Mammary epithelial cell (primary cell): ENCODE measurements around the gene NABP2.

Source experiments
- EZH2 ChIP-seq: IDR thresholded peaks from 2 replicates; pipeline ENCODE4 v1.6.1; 2012; ENCODE audit warnings: low read length, inconsistent platforms, borderline replicate concordance
- TF ChIP-seq, protein P1 (sequence below), 2 donors: IDR thresholded peaks in 1 of 2; conservative IDR thresholded peaks in 1 of 2; 2 replicates each; pipeline ENCODE4 v1.5.1; 2011 to 2012; ENCODE audit warnings: inconsistent platforms in 2 of 2, low read length in 2 of 2, mild to moderate bottlenecking in 2 of 2, control low read depth in 1 of 2, low read depth in 1 of 2; ENCODE audit not compliant: insufficient read depth in 1 of 2; ENCODE audit errors: extremely low read depth in 1 of 2

- TF ChIP-seq, protein P1, sequence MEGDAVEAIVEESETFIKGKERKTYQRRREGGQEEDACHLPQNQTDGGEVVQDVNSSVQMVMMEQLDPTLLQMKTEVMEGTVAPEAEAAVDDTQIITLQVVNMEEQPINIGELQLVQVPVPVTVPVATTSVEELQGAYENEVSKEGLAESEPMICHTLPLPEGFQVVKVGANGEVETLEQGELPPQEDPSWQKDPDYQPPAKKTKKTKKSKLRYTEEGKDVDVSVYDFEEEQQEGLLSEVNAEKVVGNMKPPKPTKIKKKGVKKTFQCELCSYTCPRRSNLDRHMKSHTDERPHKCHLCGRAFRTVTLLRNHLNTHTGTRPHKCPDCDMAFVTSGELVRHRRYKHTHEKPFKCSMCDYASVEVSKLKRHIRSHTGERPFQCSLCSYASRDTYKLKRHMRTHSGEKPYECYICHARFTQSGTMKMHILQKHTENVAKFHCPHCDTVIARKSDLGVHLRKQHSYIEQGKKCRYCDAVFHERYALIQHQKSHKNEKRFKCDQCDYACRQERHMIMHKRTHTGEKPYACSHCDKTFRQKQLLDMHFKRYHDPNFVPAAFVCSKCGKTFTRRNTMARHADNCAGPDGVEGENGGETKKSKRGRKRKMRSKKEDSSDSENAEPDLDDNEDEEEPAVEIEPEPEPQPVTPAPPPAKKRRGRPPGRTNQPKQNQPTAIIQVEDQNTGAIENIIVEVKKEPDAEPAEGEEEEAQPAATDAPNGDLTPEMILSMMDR (conservative IDR thresholded peaks at IDR 0.05 in 1 of 2, IDR thresholded peaks at IDR 0.05 in 1 of 2; ENCODE audit: extremely low read depth in 1 of 2, insufficient read depth in 1 of 2, low read depth in 1 of 2, low read length in 2 of 2), result no peak
- no peak for TF ChIP-seq EZH2
Measured at GRCh38 chr12:56260921-56261320, 36.8 kb downstream of the NABP2 start.
